Adrenal gland (tissue), 5 donors: ENCODE measurements around the gene IL34.

Source experiments
- CTCF ChIP-seq, 6 experiments: fragments of 450-650 bp in 4 of 6; fragments of 200-600 bp in 2 of 6; sonication (generic) in 1 of 6; IDR thresholded peaks; 1 replicate in 5 of 6; 2 replicates in 1 of 6; pipeline versions ENCODE4 v1.5.1 to v1.8.0; 2016 to 2021; ENCODE audit warnings: antibody characterized with exemption in 6 of 6, mild to moderate bottlenecking in 2 of 6, moderate library complexity in 1 of 6
- POLR2A ChIP-seq, 2 donors: fragments of 450-650 bp; IDR thresholded peaks; one replicate each; pipeline ENCODE4 v1.6.1; 2017; ENCODE audit warnings: antibody characterized with exemption in 2 of 2, mild to moderate bottlenecking in 2 of 2, moderate library complexity in 1 of 2
- donor health status: DM: no; HTN: no; CAD: no.

- TF ChIP-seq CTCF (IDR thresholded peaks at IDR 0.05) (no peak), POLR2A (IDR thresholded peaks at IDR 0.05) (no peak)
Observed at GRCh38 chr16:70615945-70616344, 30.4 kb upstream of the IL34 start.
